T-helper 9 cell (primary cell): ENCODE data around the gene GDPGP1.
"Not testable (repeated sequence)": the region's sequence is repeated elsewhere in the genome, so short reads cannot be mapped to it uniquely, and the experiment has no call there.

Experiments used
- DNase-seq: peaks from one replicate; pipeline ENCODE4 v3.0.0-alpha.2; 2020
- total RNA-seq, 2 donors: gene quantifications; one replicate each; lab custom pipeline; 2026; lab: John Stamatoyannopoulos, UW

Gene GDPGP1, protein sequence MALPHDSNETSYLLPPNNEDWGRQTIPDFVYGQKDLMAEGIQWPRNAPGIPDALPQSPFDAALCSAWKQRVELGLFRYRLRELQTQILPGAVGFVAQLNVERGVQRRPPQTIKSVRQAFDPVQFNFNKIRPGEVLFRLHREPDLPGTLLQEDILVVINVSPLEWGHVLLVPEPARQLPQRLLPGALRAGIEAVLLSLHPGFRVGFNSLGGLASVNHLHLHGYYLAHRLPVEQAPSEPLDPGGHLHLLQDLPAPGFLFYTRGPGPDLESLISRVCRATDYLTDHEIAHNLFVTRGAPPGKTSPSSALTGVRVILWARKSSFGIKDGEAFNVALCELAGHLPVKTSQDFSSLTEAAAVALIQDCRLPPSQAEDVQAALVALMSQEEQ
- 1.7 to 4.6 reads per million in 2 donors for total RNA-seq

- DNase-seq: no peak
Observed at GRCh38 chr15:90234096-90234988, at the start of gene GDPGP1. Gene GDPGP1, plus strand, starts transcription at chr15:90234209. Its CDS starts 6,700 bp downstream, at chr15:90240909.

DNA sequence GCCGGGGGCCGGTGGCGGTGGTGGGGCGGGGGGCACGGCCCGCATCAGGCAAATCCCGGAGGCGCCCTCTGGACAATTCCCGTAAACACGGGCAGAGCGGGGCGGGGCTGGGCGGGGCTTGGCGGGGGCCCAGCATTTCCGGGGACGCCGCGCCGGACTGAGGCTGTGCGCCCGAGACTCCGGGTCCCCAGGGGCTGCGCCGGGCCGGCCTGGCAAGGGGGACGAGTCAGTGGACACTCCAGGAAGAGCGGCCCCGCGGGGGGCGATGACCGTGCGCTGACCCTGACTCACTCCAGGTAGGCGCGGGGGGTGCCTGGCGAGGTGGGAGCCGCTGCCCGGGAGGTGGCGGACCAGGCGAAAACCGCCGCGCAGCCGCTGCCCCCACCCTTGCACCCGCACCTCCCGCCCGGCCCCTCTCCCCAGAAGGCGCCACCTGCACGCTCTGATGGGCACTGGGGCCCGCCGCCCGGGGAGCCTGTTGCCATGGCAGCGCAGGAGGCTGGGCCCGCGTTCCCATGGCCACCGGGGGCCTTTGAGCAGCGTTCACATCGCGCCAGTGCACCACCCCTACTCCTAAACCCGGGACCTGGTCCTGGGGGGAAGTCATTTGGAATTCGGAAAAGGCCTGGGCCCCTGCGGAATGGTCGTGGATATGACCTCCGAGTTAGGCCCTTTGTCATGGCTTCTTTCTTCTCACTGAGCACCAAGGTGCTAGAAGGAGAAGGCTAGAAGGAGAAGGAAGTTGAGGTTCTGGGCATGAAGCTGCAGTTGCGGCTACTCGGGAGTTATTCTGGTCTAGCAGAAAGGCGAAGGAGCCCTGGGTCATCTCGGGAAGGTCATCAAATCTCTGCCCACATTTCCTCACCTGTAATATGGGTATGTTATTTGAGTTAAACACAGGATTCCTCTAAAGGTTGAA is 49.0 kb upstream of the GDPGP1 start:
- peak; percentile 46 for DNase-seq

DNA sequence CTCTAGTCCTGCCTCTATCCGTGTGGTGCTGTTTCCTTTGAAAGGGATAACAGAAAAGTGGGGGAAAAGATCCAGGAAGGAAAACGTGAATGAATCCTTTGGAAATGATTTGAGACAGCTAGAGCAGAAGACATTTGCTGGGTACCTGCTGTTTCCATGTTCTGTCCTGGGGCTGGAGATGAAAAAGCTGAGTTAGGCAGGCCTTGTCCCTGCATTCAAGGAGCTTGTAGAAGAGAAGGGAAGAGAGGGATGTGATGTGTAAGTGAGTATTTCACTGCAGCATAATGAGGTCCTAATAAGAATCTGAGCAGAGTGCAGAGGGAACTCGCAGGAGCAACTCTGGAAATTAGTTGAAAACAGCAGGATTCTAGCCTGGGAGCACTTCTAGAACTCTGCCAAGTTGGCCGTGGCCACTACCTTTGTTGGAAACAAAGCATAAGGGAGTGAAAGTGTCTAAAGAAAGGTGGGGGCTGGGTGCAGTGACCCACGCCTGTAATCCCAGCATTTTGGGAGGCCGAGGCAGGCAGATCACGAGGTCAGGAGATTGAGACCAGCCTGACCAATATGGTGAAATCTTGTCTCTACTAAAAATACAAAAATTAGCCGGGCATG is 46.6 kb upstream of the GDPGP1 start:
- DNase-seq: no peak

GRCh38 chr15:90188065-90188464 is 45.9 kb upstream of the GDPGP1 start:
- not testable (repeated sequence) for DNase-seq

GRCh38 chr15:90188914-90189748 is 44.9 kb upstream of the GDPGP1 start:
- no peak for DNase-seq

GRCh38 chr15:90189781-90190467 is 44.1 kb upstream of the GDPGP1 start:
- no peak for DNase-seq

- no peak for DNase-seq
Observed at GRCh38 chr15:90190606-90191343, 43.2 kb upstream of the GDPGP1 start.

- no peak for DNase-seq
Observed at GRCh38 chr15:90191344-90191687, 42.7 kb upstream of the GDPGP1 start.

DNA sequence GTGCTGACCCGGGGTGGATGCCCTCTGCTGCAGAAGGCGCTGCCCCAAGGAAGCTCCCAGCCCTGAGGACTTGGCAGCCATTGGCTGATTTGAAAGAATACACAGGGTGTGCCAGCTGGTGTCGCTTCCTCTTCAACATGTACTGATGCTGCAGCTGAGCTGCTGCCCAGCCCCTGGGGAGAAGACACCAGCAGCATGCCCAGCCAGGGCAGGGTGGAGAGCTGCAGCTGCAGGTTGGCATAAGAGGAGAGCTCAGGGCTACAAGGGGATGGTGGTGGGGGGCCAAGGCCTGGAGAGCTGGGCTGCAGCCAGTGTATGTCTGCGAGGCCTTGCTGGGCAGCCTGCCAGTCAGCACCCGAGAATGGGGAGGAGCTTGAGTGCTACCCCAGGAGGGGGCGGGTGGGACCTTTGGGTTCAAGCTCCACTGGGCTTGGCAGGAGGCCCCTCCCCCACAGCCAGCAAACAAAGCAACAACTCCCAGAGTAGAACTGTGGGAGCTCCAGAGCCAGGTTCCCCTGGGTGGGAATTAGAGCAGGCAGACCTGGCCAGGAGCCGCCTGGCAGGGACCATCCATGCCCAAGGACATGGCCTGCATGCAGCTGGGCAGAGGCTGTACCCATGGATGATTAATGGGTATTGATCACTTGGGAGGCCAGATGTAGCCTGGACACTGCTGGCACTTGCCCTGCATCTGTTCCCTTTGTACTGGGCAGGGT is 42.1 kb upstream of the GDPGP1 start:
- no peak for DNase-seq

DNA sequence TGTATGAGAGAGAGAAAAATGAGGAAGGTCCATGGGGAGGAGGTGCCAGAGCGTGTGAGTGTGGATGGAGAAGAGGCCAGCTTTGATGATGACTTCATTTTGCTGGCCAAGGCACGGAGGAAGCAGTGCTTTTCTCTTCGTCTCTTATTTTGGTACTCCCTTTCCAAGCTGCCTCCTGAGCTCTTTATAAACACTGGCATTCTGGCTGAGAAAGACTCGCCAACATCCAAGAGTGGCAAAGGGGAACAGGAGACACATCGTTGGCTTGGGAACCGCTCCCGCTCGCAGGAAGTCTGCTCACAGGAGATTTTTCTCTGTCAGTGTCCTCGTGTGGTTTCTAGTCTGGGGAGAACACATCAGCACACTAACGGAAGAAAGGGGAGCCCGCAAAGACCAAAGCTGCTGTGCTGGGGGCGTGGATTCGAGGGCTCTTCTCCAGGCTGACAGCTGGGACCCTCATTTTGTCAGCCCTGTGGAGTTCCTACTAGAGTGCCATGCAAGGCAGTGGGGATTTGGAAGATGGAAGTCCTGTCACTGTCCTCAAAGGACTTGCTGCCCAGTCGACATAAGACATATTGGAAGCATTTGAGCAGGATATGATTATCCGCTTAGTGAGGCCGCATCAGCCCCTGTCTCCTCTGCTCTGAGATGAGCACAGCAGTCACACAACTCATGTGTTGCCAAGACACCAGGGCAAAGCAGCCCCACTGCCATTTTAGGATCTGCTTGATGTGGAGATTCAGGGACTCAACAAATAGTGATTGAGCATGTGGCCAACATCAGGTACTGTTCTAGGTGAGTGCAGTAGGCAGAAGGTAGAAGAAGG is 40.8 kb upstream of the GDPGP1 start:
- no peak for DNase-seq

DNA sequence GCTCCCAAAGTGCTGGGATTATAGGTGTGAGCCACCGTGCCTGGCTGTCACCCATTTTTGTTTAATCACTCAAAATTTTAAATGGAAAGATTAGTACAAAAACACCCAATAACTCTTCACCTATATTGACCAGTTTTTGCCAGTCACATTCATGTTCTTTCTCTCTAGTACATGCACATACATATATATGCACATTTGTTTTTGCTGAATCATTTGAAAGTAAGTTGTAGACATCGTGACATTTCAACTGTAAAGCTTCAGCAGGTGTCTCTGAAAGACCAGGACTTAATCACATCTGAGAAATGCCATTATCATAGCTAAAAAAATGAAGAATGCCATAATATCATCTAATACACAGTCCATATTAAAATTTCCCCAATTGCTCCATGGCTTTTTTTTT is 39.4 kb upstream of the GDPGP1 start:
- no peak for DNase-seq

DNA sequence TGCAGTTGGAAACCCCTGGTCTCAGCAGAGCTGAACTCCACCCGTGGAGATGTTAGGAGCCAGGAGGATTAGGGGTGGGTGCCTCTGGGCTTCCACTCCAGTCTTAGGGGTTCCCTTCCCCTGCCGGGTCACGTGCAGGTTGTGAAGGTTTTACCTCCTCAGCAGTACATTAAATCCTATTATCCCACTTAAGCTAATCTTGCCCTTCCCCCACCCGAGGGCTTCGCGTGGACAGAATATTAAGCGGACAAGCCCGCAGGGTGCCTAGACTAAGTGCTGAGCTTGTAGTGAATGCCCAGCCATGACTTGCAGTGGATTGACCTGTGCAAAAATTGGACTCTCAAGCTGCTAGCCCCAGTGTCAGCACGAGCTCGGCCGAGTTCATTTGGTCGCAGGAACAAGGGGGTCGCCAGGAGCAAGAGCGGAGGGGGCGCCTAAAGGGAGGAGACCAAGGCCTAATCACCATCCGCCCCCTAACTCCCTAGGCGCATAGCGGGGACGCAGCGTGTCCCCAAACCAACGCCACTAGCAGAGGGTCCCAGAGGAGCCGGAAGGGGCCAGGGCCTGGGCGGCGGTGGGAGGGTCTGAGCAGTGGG is 33.4 kb upstream of the GDPGP1 start:
- no peak for DNase-seq

DNA sequence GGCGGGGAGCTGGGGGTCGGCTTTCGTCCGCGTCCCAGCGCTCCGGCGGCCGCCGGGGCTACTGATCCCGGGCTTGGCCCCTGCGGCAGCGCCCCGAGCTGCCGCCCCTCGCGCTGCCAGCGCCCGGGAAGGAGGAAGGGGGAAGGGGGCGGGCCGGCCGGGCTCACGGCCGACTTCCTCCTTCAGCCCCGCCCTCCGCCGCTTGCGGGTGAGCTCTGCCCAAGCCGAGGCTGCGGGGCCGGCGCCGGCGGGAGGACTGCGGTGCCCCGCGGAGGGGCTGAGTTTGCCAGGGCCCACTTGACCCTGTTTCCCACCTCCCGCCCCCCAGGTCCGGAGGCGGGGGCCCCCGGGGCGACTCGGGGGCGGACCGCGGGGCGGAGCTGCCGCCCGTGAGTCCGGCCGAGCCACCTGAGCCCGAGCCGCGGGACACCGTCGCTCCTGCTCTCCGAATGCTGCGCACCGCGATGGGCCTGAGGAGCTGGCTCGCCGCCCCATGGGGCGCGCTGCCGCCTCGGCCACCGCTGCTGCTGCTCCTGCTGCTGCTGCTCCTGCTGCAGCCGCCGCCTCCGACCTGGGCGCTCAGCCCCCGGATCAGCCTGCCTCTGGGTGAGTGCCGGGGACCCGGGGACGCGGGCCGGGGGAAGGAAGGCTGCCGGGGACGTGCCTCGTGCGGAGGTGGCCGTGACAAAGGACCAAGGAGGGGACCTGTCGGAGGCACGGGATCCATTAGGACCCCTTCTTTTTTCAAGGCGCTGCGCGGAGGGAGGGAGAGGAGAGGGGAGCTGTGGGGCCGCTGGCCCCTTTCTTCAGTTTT is 32.7 kb upstream of the GDPGP1 start, which contains the start of gene SEMA4B:
Gene SEMA4B, plus strand, starts transcription at position 201 of the 814 bp plus-strand sequence. Its CDS starts 249 bp downstream, at position 450.
- DNase-seq: peak; percentile 68

GRCh38 chr15:90201944-90202375 is 32.0 kb upstream of the GDPGP1 start:
- no peak for DNase-seq

DNA sequence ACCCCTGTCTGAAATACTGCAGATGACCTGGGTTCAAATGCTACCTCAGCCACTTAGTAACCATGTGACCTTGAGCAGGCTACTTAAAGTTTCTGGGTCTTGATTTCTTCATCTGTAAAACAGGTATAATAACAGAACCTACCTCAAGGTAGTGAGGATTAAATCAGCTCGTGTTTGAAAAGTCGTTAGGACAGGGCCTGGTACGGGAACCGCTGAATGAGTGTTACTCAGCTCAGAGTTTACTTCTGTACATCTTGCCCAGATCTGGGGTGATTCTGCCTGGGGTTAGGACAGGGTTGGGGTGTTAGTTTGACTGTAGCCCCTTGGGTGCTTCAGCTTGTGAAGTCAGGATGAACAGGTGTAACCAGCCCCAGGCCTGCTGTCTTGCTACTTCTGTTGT is 31.1 kb upstream of the GDPGP1 start:
- DNase-seq: no peak

DNA sequence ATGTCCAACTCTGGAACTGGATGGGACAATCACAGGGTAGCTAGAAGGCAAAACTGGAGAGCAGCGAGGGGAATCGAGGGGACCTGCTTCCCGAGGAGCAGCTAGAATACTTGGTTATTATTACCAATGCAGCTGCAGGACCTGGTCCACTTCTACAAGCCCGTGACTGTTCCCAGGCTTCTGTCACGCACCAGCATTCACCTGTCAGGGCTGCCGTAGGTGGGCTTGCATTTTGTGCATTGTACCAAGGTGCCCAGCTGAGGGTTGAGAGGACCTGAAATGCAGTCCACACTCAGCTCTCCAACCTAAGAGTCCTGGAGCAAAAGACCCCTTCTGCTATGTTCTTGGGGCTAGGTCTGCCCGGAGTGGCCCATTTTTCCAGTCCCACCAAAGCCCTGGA is 30.5 kb upstream of the GDPGP1 start:
- no peak for DNase-seq

GRCh38 chr15:90203922-90204321 is 30.1 kb upstream of the GDPGP1 start:
- no peak for DNase-seq
